HepG2 (cell line): ENCODE data around the gene STK11. TPM values are rescaled to one million over a fixed set of nuclear protein-coding genes. Genes with fewer than 3 reads are reported as not detected.
A peak's percentile ranks its signal among the peaks of the same experiment; 100 is the strongest.

ENCODE experiments used
- ARID5B ChIP-seq: IDR thresholded peaks from 2 replicates; pipeline ENCODE4 v1.4.0; 2020; ENCODE audit warnings: mild to moderate bottlenecking, missing genetic modification reagents
- EP300 ChIP-seq, 3 experiments: sonication (generic) in 1 of 3; formaldehyde crosslinking in 1 of 3; IDR thresholded peaks; 2 replicates each; pipeline versions ENCODE4 v1.5.1 to v1.6.1; 2011 to 2020; ENCODE audit warnings: low read depth in 2 of 3, low read length in 2 of 3, borderline replicate concordance in 1 of 3, improper control_type of control experiment in 1 of 3, mild to moderate bottlenecking in 1 of 3, missing genetic modification reagents in 1 of 3, moderate library complexity in 1 of 3
- HMGXB3 ChIP-seq: sonication (generic); formaldehyde crosslinking; IDR thresholded peaks from 2 replicates; pipeline ENCODE4 v1.4.0; 2020; ENCODE audit warnings: missing genetic modification reagents, borderline replicate concordance
- MIER3 ChIP-seq: IDR thresholded peaks from 2 replicates; pipeline ENCODE4 v1.6.1; 2016; ENCODE audit warnings: missing compliant biosample characterization, borderline replicate concordance
- MXI1 ChIP-seq: IDR thresholded peaks from 3 replicates; pipeline ENCODE4 v1.6.1; 2012; ENCODE audit warnings: low read depth, low read length, inconsistent platforms, borderline replicate concordance
- POLR2G ChIP-seq: fragments of 200-400 bp; formaldehyde crosslinking; IDR thresholded peaks from 2 replicates; pipeline ENCODE4 v1.6.1; 2018; ENCODE audit warnings: mild to moderate bottlenecking, low read depth, low read length, moderate library complexity
- SNAI1 ChIP-seq: sonication (generic); formaldehyde crosslinking; IDR thresholded peaks from 2 replicates; pipeline ENCODE4 v1.5.0; 2020; ENCODE audit warnings: mild to moderate bottlenecking, missing genetic modification reagents, borderline replicate concordance
- ZFP41 ChIP-seq: sonication (generic); formaldehyde crosslinking; IDR thresholded peaks from 2 replicates; pipeline ENCODE4 v1.4.0; 2020; ENCODE audit warnings: mild to moderate bottlenecking, missing genetic modification reagents, borderline replicate concordance
- ZNF281 ChIP-seq: sonication (generic); formaldehyde crosslinking; IDR thresholded peaks from 2 replicates; pipeline ENCODE4 v1.4.0; 2020; ENCODE audit warnings: missing genetic modification reagents, borderline replicate concordance
- ZNF317 ChIP-seq: sonication (generic); formaldehyde crosslinking; IDR thresholded peaks from 2 replicates; pipeline ENCODE4 v1.5.0; 2020; ENCODE audit warnings: mild to moderate bottlenecking, missing genetic modification reagents
- ZNF468 ChIP-seq: sonication (generic); formaldehyde crosslinking; IDR thresholded peaks from 2 replicates; pipeline ENCODE4 v1.8.0; 2022; ENCODE audit warnings: mild to moderate bottlenecking, moderate library complexity, missing genetic modification reagents
- ZNF678 ChIP-seq: sonication (generic); formaldehyde crosslinking; IDR thresholded peaks from 2 replicates; pipeline ENCODE4 v1.4.0; 2020; ENCODE audit warnings: mild to moderate bottlenecking, missing genetic modification reagents
- polyA plus RNA-seq, 8 experiments: library from polyadenylated mRNA; depleted of rRNA in 3 of 8; stranded (reverse) in 7 of 8; unstranded in 1 of 8; fragments of >200 nt; fragmentation: Illumina TruSeq in 4 of 8; extraction: Trizol in 4 of 8; gene quantifications; 2 replicates each; pipeline versions ENCODE4 v1.2.1 to v1.2.3, GENCODE V29; 2011 to 2016; ENCODE audit warnings: low read depth in 4 of 8, missing spikeins in 1 of 8, mixed read lengths in 1 of 8; ENCODE audit not compliant: insufficient read depth in 1 of 8
- total RNA-seq, 5 experiments: library from RNA; depleted of rRNA; stranded (reverse); fragments of >200 nt; fragmentation: Illumina TruSeq; extraction: Trizol; gene quantifications; 2 replicates each; pipeline ENCODE4 v1.2.3, GENCODE V29; 2016; ENCODE audit warnings: low read depth in 1 of 5
- TF ChIP-seq, protein P1 (sequence below): sonication (generic); formaldehyde crosslinking; IDR thresholded peaks from 2 replicates; pipeline ENCODE4 v1.5.0; 2020; ENCODE audit warnings: mild to moderate bottlenecking, missing genetic modification reagents

STK11 gene
- total and polyA plus RNA-seq, 2 of the 13 experiments (the other 11 are each of a cell fraction or from before 2014, with no cell fraction given) = 27.5 to 43.6 TPM

DNA sequence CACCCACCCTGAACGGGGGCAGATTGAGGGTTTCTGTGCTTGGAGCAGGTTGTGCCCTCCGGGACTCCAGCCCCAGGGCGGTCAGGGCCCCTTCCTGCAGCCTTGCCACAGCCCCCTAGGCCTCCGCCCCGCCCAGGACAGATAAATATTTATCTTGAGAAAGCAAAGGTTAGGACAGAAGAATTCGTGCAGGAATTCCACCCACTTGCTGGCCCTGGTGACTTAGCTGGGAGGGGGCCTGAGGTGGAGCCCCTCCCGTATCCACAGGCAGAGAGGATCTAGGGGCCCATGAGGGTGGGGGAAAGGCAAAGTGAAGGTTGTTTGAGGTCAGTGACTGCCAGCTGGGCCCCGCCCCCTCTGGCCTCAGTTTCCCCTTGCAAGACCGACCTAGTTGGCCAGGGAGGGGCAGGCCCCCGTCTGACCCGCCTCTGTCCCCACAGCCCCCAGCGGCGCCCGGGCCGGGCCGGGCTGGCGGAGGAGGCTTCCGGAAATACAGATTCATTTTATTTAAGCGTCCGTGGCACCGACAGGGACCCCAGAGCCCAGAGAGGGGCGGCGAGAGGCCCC lies 48.0 kb downstream of the STK11 start (continued):
- TF ChIP-seq HMGXB3 (no peak), MIER3 (CRISPR knock-in tag) (peak; percentile 52; the same call in 1 of the 2 replicates), POLR2G (peak; percentile 2; the same call in 1 of the 2 replicates), ZNF281 (CRISPR knock-in tag) (peak; percentile 50; the same call in 1 of the 2 replicates), ARID5B (CRISPR knock-in tag) (peak; percentile 77), ZNF678 (no peak), MXI1 (peak; percentile 47; the same call in 1 of the 3 replicates), SNAI1 (CRISPR knock-in tag) (0 out of 2 replicates have a peak, but pooled peaks have one; percentile 40), ZNF317 (no peak), ZFP41 (CRISPR knock-in tag) (no peak), EP300 (IDR thresholded peaks at IDR 0.05; ENCODE audit: low read depth in 2 of 2, low read length in 2 of 2) (peak in 1 of 2 experiments; percentile 88; a peak in 2 of 4 replicates), EP300 (CRISPR knock-in tag; IDR thresholded peaks at IDR 0.05; ENCODE audit: borderline replicate concordance) (peak; percentile 80), ZNF468 (CRISPR knock-in tag) (no peak)
- TF ChIP-seq, protein P1, sequence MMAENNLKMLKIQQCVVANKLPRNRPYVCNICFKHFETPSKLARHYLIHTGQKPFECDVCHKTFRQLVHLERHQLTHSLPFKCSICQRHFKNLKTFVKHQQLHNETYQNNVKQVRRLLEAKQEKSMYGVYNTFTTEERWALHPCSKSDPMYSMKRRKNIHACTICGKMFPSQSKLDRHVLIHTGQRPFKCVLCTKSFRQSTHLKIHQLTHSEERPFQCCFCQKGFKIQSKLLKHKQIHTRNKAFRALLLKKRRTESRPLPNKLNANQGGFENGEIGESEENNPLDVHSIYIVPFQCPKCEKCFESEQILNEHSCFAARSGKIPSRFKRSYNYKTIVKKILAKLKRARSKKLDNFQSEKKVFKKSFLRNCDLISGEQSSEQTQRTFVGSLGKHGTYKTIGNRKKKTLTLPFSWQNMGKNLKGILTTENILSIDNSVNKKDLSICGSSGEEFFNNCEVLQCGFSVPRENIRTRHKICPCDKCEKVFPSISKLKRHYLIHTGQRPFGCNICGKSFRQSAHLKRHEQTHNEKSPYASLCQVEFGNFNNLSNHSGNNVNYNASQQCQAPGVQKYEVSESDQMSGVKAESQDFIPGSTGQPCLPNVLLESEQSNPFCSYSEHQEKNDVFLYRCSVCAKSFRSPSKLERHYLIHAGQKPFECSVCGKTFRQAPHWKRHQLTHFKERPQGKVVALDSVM = no peak
